ENCODE results near the gene OVAAL. TPM values are rescaled to one million over a fixed set of nuclear protein-coding genes. Genes with fewer than 3 reads are reported as not detected.

Gene OVAAL
- total RNA-seq, 2 experiments from 2014 or later, result not detected

DNA sequence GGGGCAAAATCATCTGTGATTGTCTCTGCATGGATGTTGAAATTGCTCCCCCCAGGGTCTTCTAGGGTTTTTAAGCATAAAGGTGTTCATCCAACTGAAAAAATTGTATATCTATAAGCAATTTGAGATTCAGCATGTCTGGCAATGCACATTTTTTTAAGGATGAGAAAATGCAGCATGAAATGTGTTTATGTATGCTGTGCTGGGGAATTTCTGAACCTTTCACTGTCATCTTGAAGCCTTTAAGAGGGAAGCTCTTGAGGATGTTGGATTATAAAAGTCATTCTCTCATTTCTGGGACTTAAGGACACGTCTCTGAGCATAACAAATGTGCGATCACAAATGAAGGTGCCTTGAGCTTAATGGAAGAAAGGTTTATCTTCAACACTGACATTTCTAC lies 9.4 kb downstream of the OVAAL start:
- no peak for DNase-seq
- Mint-ChIP-seq H3K36me3 (no peaks in the 10 kb centered on the region), H3K4me3 (no peak overlapping the region), H3K27me3 (peaks cover 42% of the 10 kb centered on the region), H3K9me3 (no peaks in the 10 kb centered on the region), H3K27ac (no peak overlapping the region), H3K4me1 (peaks cover 12% of the 10 kb centered on the region)
- ATAC-seq (ENCODE audit: low read depth), result no peak
- POLR2A ChIA-PET, result no interaction called here

DNA sequence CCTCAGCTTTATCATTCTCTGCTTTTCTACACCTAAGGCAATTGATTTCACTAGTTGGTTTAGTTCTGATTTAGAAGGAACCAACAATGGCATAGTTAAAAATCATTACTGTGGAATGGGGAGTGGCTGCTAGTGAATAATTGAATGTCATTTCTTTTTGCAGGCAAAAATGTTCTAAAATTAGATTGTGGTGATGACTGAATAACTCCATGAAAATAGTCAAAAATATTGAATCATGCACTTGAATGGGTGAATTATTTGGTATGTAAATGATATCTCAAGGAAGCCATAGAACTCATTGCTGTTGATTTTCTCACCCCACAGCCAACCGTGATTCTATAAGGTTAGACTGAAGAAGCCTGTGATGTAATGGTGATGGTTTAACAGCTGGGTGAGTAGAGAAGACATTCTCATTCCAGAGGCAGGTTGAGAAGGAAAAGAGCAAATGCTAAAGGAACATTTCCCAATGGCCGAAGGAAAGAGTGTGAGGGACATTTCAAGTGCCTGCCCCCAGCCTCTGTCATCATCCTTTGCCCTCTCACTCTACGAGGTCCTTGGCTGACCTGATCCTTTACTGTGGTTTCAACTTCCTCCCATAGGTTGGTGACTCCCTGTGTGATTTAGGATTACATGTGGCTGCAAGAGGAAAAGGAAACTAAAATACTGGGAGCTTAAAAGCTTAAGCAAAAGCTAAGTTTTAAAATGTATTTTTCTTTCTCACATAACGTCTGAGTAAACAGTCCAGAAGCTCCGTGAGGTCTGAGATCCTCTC lies 12.5 kb downstream of the OVAAL start:
- Mint-ChIP-seq H3K4me3 (no peak overlapping the region), H3K4me1 (peaks cover 15% of the 10 kb centered on the region), H3K36me3 (no peaks in the 10 kb centered on the region), H3K9me3 (no peaks in the 10 kb centered on the region), H3K27ac (no peak overlapping the region), H3K27me3 (peaks cover 29% of the 10 kb centered on the region)
- ATAC-seq (ENCODE audit: low read depth) (no peak), DNase-seq (no peak)
- POLR2A ChIA-PET, result no interaction called here

- no peak for DNase-seq
- Mint-ChIP-seq H3K27me3 (peaks cover 25% of the 10 kb centered on the region), H3K9me3 (no peaks in the 10 kb centered on the region), H3K4me3 (no peak overlapping the region), H3K27ac (no peak overlapping the region), H3K36me3 (no peaks in the 10 kb centered on the region), H3K4me1 (peaks cover 15% of the 10 kb centered on the region)
- POLR2A ChIA-PET, result no interaction called here
- ATAC-seq (ENCODE audit: low read depth), result no peak
Measured at GRCh38 chr1:180571832-180572636, 13.3 kb downstream of the OVAAL start.

DNA sequence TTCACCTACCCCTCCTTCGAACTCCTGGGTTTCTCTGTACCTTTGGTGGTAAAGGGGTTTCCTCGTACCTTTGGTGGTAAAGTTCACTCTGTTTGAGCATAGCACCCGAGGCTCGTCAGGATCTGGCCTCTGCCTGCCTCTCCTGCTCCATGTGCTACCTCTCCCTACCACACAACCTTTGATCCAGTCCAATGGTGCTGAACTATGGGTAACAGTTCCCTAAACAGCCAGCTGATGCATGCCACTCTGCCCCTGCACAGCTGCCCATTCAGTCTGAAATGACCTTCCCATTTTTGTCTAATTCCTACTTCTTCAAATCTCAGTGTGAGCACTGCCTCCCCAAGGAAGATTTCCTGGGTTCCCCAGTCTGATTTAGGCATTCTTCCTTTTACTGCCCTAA lies 14.0 kb downstream of the OVAAL start:
- peaks cover 19% of the 10 kb centered on the region for H3K27me3 Mint-ChIP-seq
- no peak overlapping the region for H3K4me3 Mint-ChIP-seq
- ATAC-seq (ENCODE audit: low read depth) (no peak), DNase-seq (no peak)
- H3K27ac Mint-ChIP-seq, result no peak overlapping the region
- peaks cover 15% of the 10 kb centered on the region for H3K4me1 Mint-ChIP-seq
- no peaks in the 10 kb centered on the region for H3K9me3 Mint-ChIP-seq
- H3K36me3 Mint-ChIP-seq, result no peaks in the 10 kb centered on the region
- POLR2A ChIA-PET, result no interaction called here

DNA sequence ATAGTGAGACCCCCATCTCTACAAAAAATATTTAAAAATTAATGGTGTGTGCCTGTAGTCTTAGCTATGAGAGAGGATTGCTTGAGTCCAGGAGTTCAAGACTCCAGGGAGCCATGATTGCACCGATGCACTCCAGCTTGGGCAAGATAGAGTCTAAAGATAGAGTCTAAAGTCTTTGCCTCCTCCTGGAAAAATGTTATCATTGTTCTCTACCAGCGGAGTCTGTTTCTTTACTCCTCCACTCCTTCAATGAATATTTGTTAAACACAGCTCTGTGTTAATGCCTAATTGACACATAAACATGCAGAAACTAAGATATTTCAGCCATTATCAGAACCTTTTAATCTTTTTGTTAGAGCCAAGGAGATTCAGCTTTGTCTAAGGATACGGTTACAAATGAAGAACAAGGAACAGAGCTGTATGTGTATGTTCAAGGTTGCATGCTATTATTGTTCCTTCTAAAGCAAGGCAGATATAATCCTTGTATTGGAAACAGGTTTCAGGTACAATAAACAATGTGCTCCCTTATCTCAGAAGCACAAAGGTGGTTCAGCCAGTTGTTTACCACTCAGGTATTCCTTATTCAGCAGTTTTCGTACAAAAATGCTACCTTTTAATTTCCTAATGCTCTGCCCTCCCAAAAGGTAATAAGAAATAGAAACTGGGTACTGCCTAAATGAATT lies 15.4 kb downstream of the OVAAL start:
- H3K4me1 Mint-ChIP-seq, result peaks cover 15% of the 10 kb centered on the region
- POLR2A ChIA-PET, result no interaction called here
- H3K9me3 Mint-ChIP-seq, result no peaks in the 10 kb centered on the region
- no peak for ATAC-seq (ENCODE audit: low read depth)
- H3K27me3 Mint-ChIP-seq, result peaks cover 12% of the 10 kb centered on the region
- H3K36me3 Mint-ChIP-seq, result no peaks in the 10 kb centered on the region
- DNase-seq, result no peak
- H3K27ac Mint-ChIP-seq, result no peak overlapping the region
- no peak overlapping the region for H3K4me3 Mint-ChIP-seq

- Mint-ChIP-seq H3K4me1 (peaks cover 4% of the 10 kb centered on the region), H3K9me3 (no peaks in the 10 kb centered on the region), H3K4me3 (no peak overlapping the region), H3K27ac (no peak overlapping the region), H3K27me3 (peaks cover 3% of the 10 kb centered on the region), H3K36me3 (no peaks in the 10 kb centered on the region)
- POLR2A ChIA-PET, result no interaction called here
- no peak for DNase-seq
- ATAC-seq (ENCODE audit: low read depth), result no peak
Measured at GRCh38 chr1:180577361-180577760, 18.6 kb downstream of the OVAAL start.

GRCh38 chr1:180579961-180580611 lies 21.3 kb downstream of the OVAAL start:
- no peak for DNase-seq
- POLR2A ChIA-PET, result no interaction called here
- ATAC-seq (ENCODE audit: low read depth), result no peak

GRCh38 chr1:180581635-180582039 lies 22.9 kb downstream of the OVAAL start:
- Mint-ChIP-seq H3K27me3 (no peaks in the 10 kb centered on the region), H3K36me3 (peaks cover 2% of the 10 kb centered on the region), H3K9me3 (no peaks in the 10 kb centered on the region), H3K27ac (peak overlapping the region; percentile 36), H3K4me1 (peaks cover 19% of the 10 kb centered on the region), H3K4me3 (no peak overlapping the region)
- DNase-seq (no peak), ATAC-seq (ENCODE audit: low read depth) (no peak)
- POLR2A ChIA-PET, result no interaction called here

More at GRCh38 chr1:180579961-180580611, 21.3 kb downstream of the OVAAL start:
- H3K9me3 Mint-ChIP-seq, result no peaks in the 10 kb centered on the region
- peaks cover 6% of the 10 kb centered on the region for H3K4me1 Mint-ChIP-seq
- no peak overlapping the region for H3K27ac Mint-ChIP-seq
- peaks cover 1% of the 10 kb centered on the region for H3K36me3 Mint-ChIP-seq
- no peak overlapping the region for H3K4me3 Mint-ChIP-seq
- no peaks in the 10 kb centered on the region for H3K27me3 Mint-ChIP-seq

DNA sequence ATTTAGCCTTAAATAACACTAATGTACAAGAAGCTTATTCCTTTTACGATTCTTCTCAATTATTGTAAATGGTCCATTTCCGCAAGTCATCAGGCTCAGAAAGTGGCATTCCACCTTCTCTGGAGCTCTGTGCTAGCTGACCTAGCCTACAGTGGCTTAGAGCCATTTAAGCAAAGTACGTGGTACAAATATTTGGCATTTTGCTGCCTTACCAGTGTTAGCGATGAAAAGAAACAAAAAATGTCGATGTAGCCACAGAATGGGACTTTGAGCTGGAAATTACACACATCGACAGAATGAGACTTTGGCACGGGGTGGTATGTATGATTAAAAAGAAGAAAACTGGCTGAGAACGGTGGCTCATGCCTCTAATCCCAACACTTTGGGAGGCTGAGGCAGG lies 26.1 kb downstream of the OVAAL start:
- ATAC-seq (ENCODE audit: low read depth), result no peak
- H3K27me3 Mint-ChIP-seq, result no peaks in the 10 kb centered on the region
- H3K9me3 Mint-ChIP-seq, result no peaks in the 10 kb centered on the region
- peaks cover 20% of the 10 kb centered on the region for H3K4me1 Mint-ChIP-seq
- H3K36me3 Mint-ChIP-seq, result peaks cover 6% of the 10 kb centered on the region
- peak overlapping the region; percentile 75 for H3K4me3 Mint-ChIP-seq
- POLR2A ChIA-PET, result interaction anchor here (2.0 kb wide), 1 partner anchor 47 kb away, joined by 6 read pairs; the partner anchor contains the start of gene XPR1
- H3K27ac Mint-ChIP-seq, result peak overlapping the region; percentile 90
- DNase-seq, result no peak

DNA sequence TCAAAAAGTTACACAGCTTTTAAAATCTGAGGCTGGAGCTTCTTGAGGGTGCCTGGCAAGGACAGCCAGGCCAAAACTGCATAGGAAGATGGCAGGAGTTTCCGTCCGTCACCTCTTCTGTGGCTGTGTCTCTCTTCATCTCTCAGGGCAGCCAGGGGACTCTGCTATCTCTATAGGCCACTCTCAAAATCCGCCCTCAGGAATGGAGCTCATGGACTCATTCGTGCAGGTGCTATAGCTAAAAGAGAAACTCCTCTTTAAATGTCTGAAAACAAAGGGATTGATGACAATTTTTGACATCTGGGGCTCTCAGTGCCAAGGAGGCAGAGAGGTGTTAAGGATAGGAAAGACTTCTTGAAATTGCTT lies 27.2 kb downstream of the OVAAL start:
- Mint-ChIP-seq H3K4me1 (peaks cover 20% of the 10 kb centered on the region), H3K9me3 (no peaks in the 10 kb centered on the region), H3K27ac (peak overlapping the region; percentile 90), H3K4me3 (peak overlapping the region; percentile 75), H3K36me3 (peaks cover 6% of the 10 kb centered on the region), H3K27me3 (no peaks in the 10 kb centered on the region)
- DNase-seq (no peak), ATAC-seq (ENCODE audit: low read depth) (peak; percentile 17)
- POLR2A ChIA-PET, result interaction anchor here (2.0 kb wide), 1 partner anchor 46 kb away, joined by 6 read pairs; the partner anchor contains the start of gene XPR1

- Mint-ChIP-seq H3K9me3 (no peaks in the 10 kb centered on the region), H3K4me1 (peaks cover 20% of the 10 kb centered on the region), H3K36me3 (peaks cover 6% of the 10 kb centered on the region), H3K27me3 (peaks cover under 1% of the 10 kb centered on the region), H3K27ac (peak overlapping the region; percentile 69), H3K4me3 (no peak overlapping the region)
- DNase-seq (no peak), ATAC-seq (ENCODE audit: low read depth) (no peak)
- POLR2A ChIA-PET, result interaction anchor here (2.0 kb wide), 1 partner anchor 45 kb away, joined by 6 read pairs; the partner anchor contains the start of gene XPR1
Measured at GRCh38 chr1:180586671-180587155, 27.9 kb downstream of the OVAAL start.

DNA sequence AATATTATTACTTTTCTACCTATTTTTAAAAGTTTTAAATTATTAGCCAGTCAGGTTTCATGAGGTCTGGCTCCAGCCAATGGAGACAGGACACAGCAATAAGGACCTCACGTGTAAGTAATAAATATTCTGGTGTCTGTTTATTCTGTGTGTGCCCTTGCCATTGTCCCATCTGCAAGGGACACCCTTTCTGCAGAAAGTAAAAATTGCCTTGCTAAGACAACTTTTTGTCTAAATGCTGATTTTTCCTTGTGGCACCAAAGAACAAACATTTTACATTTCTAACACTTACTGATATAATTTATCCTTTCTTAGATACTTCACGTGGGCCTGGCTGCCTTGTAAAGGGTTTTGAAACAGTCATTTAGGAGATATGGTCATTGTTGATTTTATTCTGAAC lies 29.4 kb downstream of the OVAAL start:
- ATAC-seq (ENCODE audit: low read depth) (no peak), DNase-seq (no peak)
- H3K9me3 Mint-ChIP-seq, result no peaks in the 10 kb centered on the region
- H3K4me1 Mint-ChIP-seq, result peaks cover 20% of the 10 kb centered on the region
- no peak overlapping the region for H3K27ac Mint-ChIP-seq
- peaks cover 6% of the 10 kb centered on the region for H3K36me3 Mint-ChIP-seq
- H3K4me3 Mint-ChIP-seq, result no peak overlapping the region
- POLR2A ChIA-PET, result no interaction called here
- peaks cover 2% of the 10 kb centered on the region for H3K27me3 Mint-ChIP-seq

- DNase-seq (no peak), ATAC-seq (ENCODE audit: low read depth) (no peak)
- Mint-ChIP-seq H3K27ac (no peak overlapping the region), H3K36me3 (peaks cover 5% of the 10 kb centered on the region), H3K4me1 (peaks cover 6% of the 10 kb centered on the region), H3K27me3 (peaks cover 2% of the 10 kb centered on the region), H3K4me3 (no peak overlapping the region), H3K9me3 (no peaks in the 10 kb centered on the region)
- POLR2A ChIA-PET, result no interaction called here
Measured at GRCh38 chr1:180590889-180591288, 32.1 kb downstream of the OVAAL start.

Data from activated naive CD8-positive, alpha-beta T cell treated with anti-CD3 and anti-CD28 coated beads, Interleukin-2, amount 10 ng/mL, durations not matched to agents 7 days and 5 days (primary cell).